HEK293 (cell line): ENCODE results near the gene MSL3B.

Experiments used
- CTCF ChIA-PET: fragments of 350-600 bp; formaldehyde crosslinking; extraction: SDS; loops from one replicate; lab custom pipeline; 2021; ENCODE audit warnings: antibody characterized with exemption; lab: Yijun Ruan, JAX
- POLR2A ChIA-PET: fragments of 300-600 bp; formaldehyde crosslinking; extraction: SDS; loops from one replicate; lab custom pipeline; 2020; ENCODE audit warnings: antibody characterized with exemption, inconsistent platforms; lab: Yijun Ruan, JAX
- H3K27ac ChIP-seq: fragments of 200-500 bp; sonication (Bioruptor generic); 2 replicates; pipeline ENCODE4 v1.5.1; 2014; ENCODE audit warnings: low read depth, low read length, control low read depth, inconsistent platforms; ENCODE audit errors: extremely low read depth
- H3K36me3 ChIP-seq, 2 experiments: fragments of 200-500 bp in 1 of 2; sonication (Bioruptor generic) in 1 of 2; 1 replicate in 1 of 2; 2 replicates in 1 of 2; pipeline ENCODE4 v1.5.1; 2014 to 2017; ENCODE audit warnings: inconsistent platforms in 2 of 2, low read length in 2 of 2; ENCODE audit not compliant: control insufficient read depth in 2 of 2, insufficient read depth in 1 of 2
- H3K4me1 ChIP-seq: fragments of 200-500 bp; sonication (Bioruptor generic); 2 replicates; pipeline ENCODE4 v1.5.1; 2014; ENCODE audit warnings: mild to moderate bottlenecking, low read length, inconsistent platforms; ENCODE audit not compliant: control insufficient read depth, insufficient read depth
- H3K4me3 ChIP-seq: 2 replicates; pipeline ENCODE4 v1.5.1; 2011; ENCODE audit warnings: low read depth, mild to moderate bottlenecking, control low read depth, low read length, moderate library complexity
- H3K9me3 ChIP-seq: fragments of 200-500 bp; sonication (Bioruptor generic); 2 replicates; pipeline ENCODE4 v1.5.1; 2014; ENCODE audit warnings: low read depth, low read length, inconsistent platforms; ENCODE audit not compliant: control insufficient read depth, insufficient read depth
- EGR2 ChIP-seq: fragments of 450-650 bp; formaldehyde crosslinking; IDR thresholded peaks from 2 replicates; pipeline ENCODE4 v1.5.1; 2016; ENCODE audit warnings: low read depth, missing biosample characterization, missing genetic modification characterization
- IKZF3 ChIP-seq: fragments of 450-650 bp; IDR thresholded peaks from 2 replicates; pipeline ENCODE4 v1.5.0; 2018; ENCODE audit warnings: missing biosample characterization, mild to moderate bottlenecking, missing genetic modification characterization, moderate library complexity
- PATZ1 ChIP-seq: fragments of 450-650 bp; formaldehyde crosslinking; IDR thresholded peaks from 2 replicates; pipeline ENCODE4 v1.5.1; 2016; ENCODE audit warnings: missing biosample characterization, missing genetic modification characterization
- RBAK ChIP-seq: fragments of 450-650 bp; formaldehyde crosslinking; IDR thresholded peaks from 2 replicates; pipeline ENCODE4 v1.5.1; 2016; ENCODE audit warnings: missing biosample characterization, missing genetic modification characterization
- WT1 ChIP-seq: fragments of 450-650 bp; formaldehyde crosslinking; IDR thresholded peaks from 2 replicates; pipeline ENCODE4 v1.5.1; 2016; ENCODE audit warnings: missing biosample characterization, missing genetic modification characterization
- ZBTB20 ChIP-seq: fragments of 450-650 bp; formaldehyde crosslinking; IDR thresholded peaks from 2 replicates; pipeline ENCODE4 v1.5.1; 2016; ENCODE audit warnings: missing biosample characterization, missing genetic modification characterization
- ZNF10 ChIP-seq: fragments of 450-650 bp; formaldehyde crosslinking; IDR thresholded peaks from 2 replicates; pipeline ENCODE4 v1.5.1; 2017; ENCODE audit warnings: missing biosample characterization, missing genetic modification characterization
- ZNF112 ChIP-seq: fragments of 450-650 bp; formaldehyde crosslinking; IDR thresholded peaks from 2 replicates; pipeline ENCODE4 v1.5.0; 2017; ENCODE audit warnings: missing biosample characterization, missing genetic modification characterization
- ZNF175 ChIP-seq: fragments of 450-650 bp; formaldehyde crosslinking; IDR thresholded peaks from 2 replicates; pipeline ENCODE4 v1.5.1; 2016; ENCODE audit warnings: missing biosample characterization, missing genetic modification characterization
- ZNF398 ChIP-seq: fragments of 450-650 bp; formaldehyde crosslinking; IDR thresholded peaks from 2 replicates; pipeline ENCODE4 v1.5.1; 2017; ENCODE audit warnings: missing biosample characterization, missing genetic modification characterization
- ZNF518A ChIP-seq: fragments of 450-650 bp; formaldehyde crosslinking; conservative IDR thresholded peaks from 2 replicates; pipeline ENCODE4 v1.5.1; 2016; ENCODE audit warnings: low read depth, missing biosample characterization, missing genetic modification characterization
- ZNF544 ChIP-seq: fragments of 450-650 bp; formaldehyde crosslinking; IDR thresholded peaks from 2 replicates; pipeline ENCODE4 v1.5.0; 2017; ENCODE audit warnings: missing biosample characterization, missing genetic modification characterization
- ZNF548 ChIP-seq: fragments of 450-650 bp; formaldehyde crosslinking; IDR thresholded peaks from 2 replicates; pipeline ENCODE4 v1.5.1; 2016; ENCODE audit warnings: missing biosample characterization, missing genetic modification characterization
- ZNF626 ChIP-seq: fragments of 450-650 bp; sonication (Bioruptor Pico); formaldehyde crosslinking; IDR thresholded peaks from 2 replicates; pipeline ENCODE4 v1.5.1; 2018; ENCODE audit warnings: missing biosample characterization, missing genetic modification characterization, inconsistent platforms
- ZNF704 ChIP-seq: fragments of 450-650 bp; formaldehyde crosslinking; IDR thresholded peaks from 2 replicates; pipeline ENCODE4 v1.5.1; 2016; ENCODE audit warnings: missing biosample characterization, missing genetic modification characterization
- ZNF792 ChIP-seq: fragments of 450-650 bp; formaldehyde crosslinking; IDR thresholded peaks from 2 replicates; pipeline ENCODE4 v1.5.1; 2016; ENCODE audit warnings: missing biosample characterization, missing genetic modification characterization
- ZNF843 ChIP-seq: fragments of 450-650 bp; formaldehyde crosslinking; IDR thresholded peaks from 2 replicates; pipeline ENCODE4 v1.5.1; 2016; ENCODE audit warnings: missing biosample characterization, missing genetic modification characterization
- TF ChIP-seq, protein P1 (sequence below): fragments of 450-650 bp; formaldehyde crosslinking; IDR thresholded peaks from 2 replicates; pipeline ENCODE4 v1.5.1; 2016; ENCODE audit warnings: missing biosample characterization, missing genetic modification characterization
- TF ChIP-seq, protein P2 (sequence below): fragments of 450-650 bp; formaldehyde crosslinking; IDR thresholded peaks from 2 replicates; pipeline ENCODE4 v1.5.1; 2016; ENCODE audit warnings: missing biosample characterization, missing genetic modification characterization
- TF ChIP-seq, protein P3 (sequence below): fragments of 450-650 bp; formaldehyde crosslinking; IDR thresholded peaks from 2 replicates; pipeline ENCODE4 v1.5.1; 2016; ENCODE audit warnings: missing biosample characterization, missing genetic modification characterization

Gene MSL3B

GRCh38 chr2:233853883-233854240 is 14.3 kb downstream of the MSL3B start:
- H3K4me3 ChIP-seq = peak overlapping the region; percentile 94
- peak overlapping the region; percentile 79; the same call in 1 of the 2 replicates for H3K27ac ChIP-seq
- CTCF ChIA-PET = interaction anchor here (0.6 to 2.2 kb wide), 2 partner anchors 11 to 941 kb away, joined by 3 to 7 read pairs; no protein-coding TSS in a partner anchor
- TF ChIP-seq, protein P1, sequence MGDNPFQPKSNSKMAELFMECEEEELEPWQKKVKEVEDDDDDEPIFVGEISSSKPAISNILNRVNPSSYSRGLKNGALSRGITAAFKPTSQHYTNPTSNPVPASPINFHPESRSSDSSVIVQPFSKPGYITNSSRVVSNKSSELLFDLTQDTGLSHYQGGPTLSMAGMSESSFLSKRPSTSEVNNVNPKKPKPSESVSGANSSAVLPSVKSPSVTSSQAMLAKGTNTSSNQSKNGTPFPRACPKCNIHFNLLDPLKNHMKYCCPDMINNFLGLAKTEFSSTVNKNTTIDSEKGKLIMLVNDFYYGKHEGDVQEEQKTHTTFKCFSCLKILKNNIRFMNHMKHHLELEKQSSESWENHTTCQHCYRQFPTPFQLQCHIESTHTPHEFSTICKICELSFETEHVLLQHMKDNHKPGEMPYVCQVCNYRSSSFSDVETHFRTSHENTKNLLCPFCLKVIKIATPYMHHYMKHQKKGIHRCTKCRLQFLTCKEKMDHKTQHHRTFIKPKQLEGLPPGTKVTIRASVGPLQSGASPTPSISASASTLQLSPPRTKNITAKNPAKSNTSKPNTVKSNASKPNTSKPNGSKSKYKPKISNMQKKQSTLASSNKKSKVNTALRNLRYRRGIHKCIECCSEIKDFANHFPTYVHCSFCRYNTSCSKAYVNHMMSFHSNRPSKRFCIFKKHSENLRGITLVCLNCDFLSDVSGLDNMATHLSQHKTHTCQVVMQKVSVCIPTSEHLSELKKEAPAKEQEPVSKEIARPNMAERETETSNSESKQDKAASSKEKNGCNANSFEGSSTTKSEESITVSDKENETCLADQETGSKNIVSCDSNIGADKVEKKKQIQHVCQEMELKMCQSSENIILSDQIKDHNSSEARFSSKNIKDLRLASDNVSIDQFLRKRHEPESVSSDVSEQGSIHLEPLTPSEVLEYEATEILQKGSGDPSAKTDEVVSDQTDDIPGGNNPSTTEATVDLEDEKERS (tag by site-specific recombination) = no peak
- no peak for TF ChIP-seq IKZF3 (tag by site-specific recombination)
- peak; percentile 18; the same call in 1 of the 2 replicates for TF ChIP-seq ZNF398 (tag by site-specific recombination)
- no peak for TF ChIP-seq ZNF518A
- TF ChIP-seq ZNF548 (tag by site-specific recombination) = no peak
- no peak for TF ChIP-seq ZNF544 (tag by site-specific recombination)
- TF ChIP-seq PATZ1 (tag by site-specific recombination) = no peak
- TF ChIP-seq ZNF704 (tag by site-specific recombination) = no peak
- TF ChIP-seq WT1 (tag by site-specific recombination) = no peak
- TF ChIP-seq, protein P2, sequence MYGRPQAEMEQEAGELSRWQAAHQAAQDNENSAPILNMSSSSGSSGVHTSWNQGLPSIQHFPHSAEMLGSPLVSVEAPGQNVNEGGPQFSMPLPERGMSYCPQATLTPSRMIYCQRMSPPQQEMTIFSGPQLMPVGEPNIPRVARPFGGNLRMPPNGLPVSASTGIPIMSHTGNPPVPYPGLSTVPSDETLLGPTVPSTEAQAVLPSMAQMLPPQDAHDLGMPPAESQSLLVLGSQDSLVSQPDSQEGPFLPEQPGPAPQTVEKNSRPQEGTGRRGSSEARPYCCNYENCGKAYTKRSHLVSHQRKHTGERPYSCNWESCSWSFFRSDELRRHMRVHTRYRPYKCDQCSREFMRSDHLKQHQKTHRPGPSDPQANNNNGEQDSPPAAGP (tag by site-specific recombination) = no peak
- TF ChIP-seq, protein P3, sequence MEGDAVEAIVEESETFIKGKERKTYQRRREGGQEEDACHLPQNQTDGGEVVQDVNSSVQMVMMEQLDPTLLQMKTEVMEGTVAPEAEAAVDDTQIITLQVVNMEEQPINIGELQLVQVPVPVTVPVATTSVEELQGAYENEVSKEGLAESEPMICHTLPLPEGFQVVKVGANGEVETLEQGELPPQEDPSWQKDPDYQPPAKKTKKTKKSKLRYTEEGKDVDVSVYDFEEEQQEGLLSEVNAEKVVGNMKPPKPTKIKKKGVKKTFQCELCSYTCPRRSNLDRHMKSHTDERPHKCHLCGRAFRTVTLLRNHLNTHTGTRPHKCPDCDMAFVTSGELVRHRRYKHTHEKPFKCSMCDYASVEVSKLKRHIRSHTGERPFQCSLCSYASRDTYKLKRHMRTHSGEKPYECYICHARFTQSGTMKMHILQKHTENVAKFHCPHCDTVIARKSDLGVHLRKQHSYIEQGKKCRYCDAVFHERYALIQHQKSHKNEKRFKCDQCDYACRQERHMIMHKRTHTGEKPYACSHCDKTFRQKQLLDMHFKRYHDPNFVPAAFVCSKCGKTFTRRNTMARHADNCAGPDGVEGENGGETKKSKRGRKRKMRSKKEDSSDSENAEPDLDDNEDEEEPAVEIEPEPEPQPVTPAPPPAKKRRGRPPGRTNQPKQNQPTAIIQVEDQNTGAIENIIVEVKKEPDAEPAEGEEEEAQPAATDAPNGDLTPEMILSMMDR (tag by site-specific recombination) = no peak
- 0 out of 2 replicates have a peak, but pooled peaks have one; percentile 16 for TF ChIP-seq ZNF792 (tag by site-specific recombination)
- peak; percentile 54; the same call in 1 of the 2 replicates for TF ChIP-seq ZBTB20 (tag by site-specific recombination)
- no peak for TF ChIP-seq ZNF112 (tag by site-specific recombination)
- TF ChIP-seq EGR2 (tag by site-specific recombination) = 0 out of 2 replicates have a peak, but pooled peaks have one; percentile 8
- no peak for TF ChIP-seq ZNF10 (tag by site-specific recombination)
- TF ChIP-seq ZNF843 (tag by site-specific recombination) = no peak
- no peak for TF ChIP-seq ZNF626 (tag by site-specific recombination)
- TF ChIP-seq ZNF175 = no peak
- TF ChIP-seq RBAK (tag by site-specific recombination) = no peak
- peaks cover 28 to 47% of the 10 kb centered on the region in 2 experiments for H3K36me3 ChIP-seq
- H3K9me3 ChIP-seq = no peaks in the 10 kb centered on the region
- POLR2A ChIA-PET = interaction anchor here (1.0 to 2.2 kb wide), 4 partner anchors 10 to 288 kb away, joined by 3 to 6 read pairs (median 4); partner anchors contain the start of gene USP40
- no peaks in the 10 kb centered on the region for H3K4me1 ChIP-seq
